ENCODE data around the gene ABR. TPM values are rescaled to one million over a fixed set of nuclear protein-coding genes. Genes with fewer than 3 reads are reported as not detected.

ABR gene
- polyA plus RNA-seq, 1 experiment, result 65.4 TPM

- ChIA-PET CTCF (no interaction called here), POLR2A (no interaction called here)
- no peaks in the 10 kb centered on the region for H3K27me3 ChIP-seq (ENCODE audit: control insufficient read depth, insufficient read depth, low read length)
- no peak overlapping the region for H3K4me3 ChIP-seq (ENCODE audit: low read depth, low read length)
- peaks cover 27% of the 10 kb centered on the region for H3K36me3 ChIP-seq (ENCODE audit: control insufficient read depth, insufficient read depth, low read length)
- TF ChIP-seq CTCF (IDR thresholded peaks at IDR 0.05; ENCODE audit: insufficient read depth, low read depth, low read length), result no peak
- no peak for DNase-seq (ENCODE audit: low read depth)
Observed at GRCh38 chr17:1096215-1096614, 83.6 kb downstream of the ABR start.

DNA sequence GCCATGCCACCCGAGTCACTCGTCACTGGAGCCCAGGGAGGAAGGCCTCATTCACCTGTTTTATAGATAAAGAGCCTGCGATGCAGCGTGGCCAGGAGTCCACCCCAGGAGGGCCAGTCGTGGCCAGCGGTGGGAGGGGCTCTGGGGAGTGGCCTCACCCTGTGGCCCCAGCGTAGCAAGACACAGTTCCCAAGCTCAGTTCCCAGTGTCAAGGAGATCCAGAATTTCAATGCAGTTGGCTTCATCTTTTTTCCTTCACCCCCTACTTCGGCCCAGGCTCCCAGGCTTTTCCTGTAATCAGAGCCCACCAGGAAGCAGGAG lies 84.0 kb downstream of the ABR start:
- TF ChIP-seq CTCF (IDR thresholded peaks at IDR 0.05; ENCODE audit: insufficient read depth, low read depth, low read length), result no peak
- ChIA-PET CTCF (interaction anchor here (0.7 kb wide), 1 partner anchor 10 kb away, joined by 3 read pairs; no protein-coding TSS in a partner anchor), POLR2A (no interaction called here)
- no peak overlapping the region for H3K4me3 ChIP-seq (ENCODE audit: low read depth, low read length)
- H3K36me3 ChIP-seq (ENCODE audit: control insufficient read depth, insufficient read depth, low read length), result peaks cover 31% of the 10 kb centered on the region
- DNase-seq (ENCODE audit: low read depth), result no peak
- no peaks in the 10 kb centered on the region for H3K27me3 ChIP-seq (ENCODE audit: control insufficient read depth, insufficient read depth, low read length)

DNA sequence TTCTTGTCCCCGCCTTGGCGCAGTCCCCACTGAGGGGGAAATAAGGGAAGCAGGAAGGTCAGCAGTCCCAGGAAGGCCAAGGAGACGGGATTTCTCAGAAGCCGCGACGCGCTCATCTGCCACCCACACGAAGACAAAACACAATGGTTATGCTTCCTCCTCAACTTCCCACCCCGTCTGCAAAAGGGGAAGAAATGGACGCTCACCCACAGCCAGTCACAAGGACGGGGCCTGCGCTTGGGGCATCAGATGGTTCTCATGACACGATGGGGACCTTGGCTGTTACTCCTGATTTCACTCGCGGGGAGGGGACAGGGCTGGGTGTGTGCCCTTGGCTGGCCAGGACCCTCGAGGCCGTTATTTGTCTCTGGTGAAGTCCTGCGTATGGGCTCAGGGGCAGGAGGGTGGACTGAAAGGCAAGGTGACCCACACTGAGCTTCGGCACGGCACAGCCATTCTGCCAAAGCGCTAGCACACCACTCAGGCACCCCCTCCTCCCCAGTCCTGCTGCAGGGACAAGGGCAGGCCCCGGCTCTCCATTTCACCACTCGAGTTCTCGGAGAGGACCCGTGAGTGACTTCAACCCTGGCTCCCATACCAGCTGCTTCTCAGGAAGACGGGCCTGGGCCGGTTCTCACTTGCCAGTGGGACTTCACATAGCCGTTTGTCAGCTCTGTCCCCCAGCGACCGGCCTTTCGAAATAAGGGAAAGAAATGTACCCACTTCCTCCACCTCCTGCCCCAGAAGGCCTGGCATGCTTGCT lies 84.5 kb downstream of the ABR start:
- Histone ChIP-seq H3K36me3 (ENCODE audit: control insufficient read depth, insufficient read depth, low read length) (peaks cover 30% of the 10 kb centered on the region), H3K4me3 (ENCODE audit: low read depth, low read length) (no peak overlapping the region), H3K27me3 (ENCODE audit: control insufficient read depth, insufficient read depth, low read length) (no peaks in the 10 kb centered on the region)
- no peak for TF ChIP-seq CTCF (IDR thresholded peaks at IDR 0.05; ENCODE audit: insufficient read depth, low read depth, low read length)
- ChIA-PET CTCF (interaction anchor here (0.7 kb wide), 1 partner anchor 9 kb away, joined by 3 read pairs; no protein-coding TSS in a partner anchor), POLR2A (no interaction called here)
- DNase-seq (ENCODE audit: low read depth), result no peak

DNA sequence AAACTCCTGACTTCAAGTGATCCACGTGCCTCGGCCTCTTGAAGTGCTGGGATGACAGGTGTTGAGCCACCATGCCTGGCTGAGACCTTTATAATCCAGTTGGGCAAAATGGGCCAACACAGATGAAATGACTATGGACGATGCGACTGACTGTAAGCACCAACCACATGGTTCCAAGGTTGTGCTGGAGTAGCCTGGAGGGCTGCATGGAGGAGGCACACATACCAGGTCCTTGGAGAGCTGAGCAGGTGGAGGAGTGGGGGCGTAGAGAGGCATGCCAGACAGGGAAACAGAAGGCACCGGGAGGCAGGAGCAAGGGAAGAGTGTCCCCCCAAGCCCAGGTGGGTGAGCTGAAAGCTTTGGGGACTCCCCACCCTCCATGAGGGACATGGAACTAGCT lies 85.2 kb downstream of the ABR start:
- no peak for TF ChIP-seq CTCF (IDR thresholded peaks at IDR 0.05; ENCODE audit: insufficient read depth, low read depth, low read length)
- Histone ChIP-seq H3K36me3 (ENCODE audit: control insufficient read depth, insufficient read depth, low read length) (peaks cover 32% of the 10 kb centered on the region), H3K4me3 (ENCODE audit: low read depth, low read length) (no peak overlapping the region), H3K27me3 (ENCODE audit: control insufficient read depth, insufficient read depth, low read length) (no peaks in the 10 kb centered on the region)
- no peak for DNase-seq (ENCODE audit: low read depth)
- ChIA-PET CTCF (no interaction called here), POLR2A (no interaction called here)

- no peak for TF ChIP-seq CTCF (IDR thresholded peaks at IDR 0.05; ENCODE audit: insufficient read depth, low read depth, low read length)
- POLR2A ChIA-PET, result no interaction called here
- no peak overlapping the region for H3K4me3 ChIP-seq (ENCODE audit: low read depth, low read length)
- CTCF ChIA-PET, result no interaction called here
- peaks cover 31% of the 10 kb centered on the region for H3K36me3 ChIP-seq (ENCODE audit: control insufficient read depth, insufficient read depth, low read length)
- no peak for DNase-seq (ENCODE audit: low read depth)
- H3K27me3 ChIP-seq (ENCODE audit: control insufficient read depth, insufficient read depth, low read length), result no peaks in the 10 kb centered on the region
Observed at GRCh38 chr17:1091900-1092299, 87.9 kb downstream of the ABR start.

Data from BJ (cell line).